CD4-positive, alpha-beta T cell treated with Interleukin-4 for 4 hours (primary cell): Measurements from ENCODE around the gene RPL29.
"Not testable (repeated sequence)": the region's sequence is repeated elsewhere in the genome, so short reads cannot be mapped to it uniquely, and the experiment has no call there.

Experiments
- DNase-seq: peaks from one replicate; pipeline ENCODE4 v3.0.0-alpha.2; 2020

Gene RPL29

GRCh38 chr3:51995346-51996163 is at the start of gene RPL29:
Gene RPL29, minus strand, starts transcription at chr3:51995895. Its CDS starts 434 bp downstream, at chr3:51995461.
- peak; percentile 93 for DNase-seq

- DNase-seq = no peak
Observed at GRCh38 chr3:52044869-52045619, 49.3 kb upstream of the RPL29 start.

GRCh38 chr3:52043750-52044149 is 48.1 kb upstream of the RPL29 start:
- DNase-seq = no peak

- DNase-seq = not testable (repeated sequence)
Observed at GRCh38 chr3:52043039-52043438, 47.3 kb upstream of the RPL29 start.

- no peak for DNase-seq
Observed at GRCh38 chr3:52041118-52041731, 45.5 kb upstream of the RPL29 start.

GRCh38 chr3:52040600-52040999 is 44.9 kb upstream of the RPL29 start:
- DNase-seq = no peak

- no peak for DNase-seq
Observed at GRCh38 chr3:52039846-52040245, 44.2 kb upstream of the RPL29 start.

- DNase-seq = no peak
Observed at GRCh38 chr3:52039426-52039825, 43.7 kb upstream of the RPL29 start.

- no peak for DNase-seq
Observed at GRCh38 chr3:52038227-52038626, 42.5 kb upstream of the RPL29 start.

GRCh38 chr3:52037291-52037690 is 41.6 kb upstream of the RPL29 start:
- no peak for DNase-seq

- DNase-seq = peak; percentile 15
Observed at GRCh38 chr3:52036829-52037228, 41.1 kb upstream of the RPL29 start.

GRCh38 chr3:52036222-52036694 is 40.6 kb upstream of the RPL29 start:
- DNase-seq = no peak

GRCh38 chr3:52034651-52035050 is 39.0 kb upstream of the RPL29 start:
- no peak for DNase-seq

GRCh38 chr3:52034212-52034611 is 38.5 kb upstream of the RPL29 start:
- no peak for DNase-seq

- not testable (repeated sequence) for DNase-seq
Observed at GRCh38 chr3:52033748-52034147, 38.1 kb upstream of the RPL29 start.

GRCh38 chr3:52032702-52033408 is 37.2 kb upstream of the RPL29 start:
- DNase-seq = no peak

GRCh38 chr3:52031896-52032295 is 36.2 kb upstream of the RPL29 start:
- no peak for DNase-seq

GRCh38 chr3:52030714-52031310 is 35.1 kb upstream of the RPL29 start:
- no peak for DNase-seq

- DNase-seq = no peak
Observed at GRCh38 chr3:52029535-52029934, 33.8 kb upstream of the RPL29 start.

- no peak for DNase-seq
Observed at GRCh38 chr3:52029053-52029452, 33.4 kb upstream of the RPL29 start.

GRCh38 chr3:52028572-52028971 is 32.9 kb upstream of the RPL29 start:
- no peak for DNase-seq

GRCh38 chr3:52026041-52026440 is 30.3 kb upstream of the RPL29 start:
- DNase-seq = no peak

GRCh38 chr3:52025453-52025852 is 29.8 kb upstream of the RPL29 start:
- DNase-seq = no peak
